Right kidney (tissue), 1 donor: ENCODE results near the gene ARHGAP10.
"Not testable (repeated sequence)": the region's sequence is repeated elsewhere in the genome, so short reads cannot be mapped to it uniquely, and the experiment has no call there.

Experiments
- DNase-seq: peaks from one replicate; pipeline ENCODE4 v3.0.0-alpha.2; 2016

ARHGAP10 gene

DNA sequence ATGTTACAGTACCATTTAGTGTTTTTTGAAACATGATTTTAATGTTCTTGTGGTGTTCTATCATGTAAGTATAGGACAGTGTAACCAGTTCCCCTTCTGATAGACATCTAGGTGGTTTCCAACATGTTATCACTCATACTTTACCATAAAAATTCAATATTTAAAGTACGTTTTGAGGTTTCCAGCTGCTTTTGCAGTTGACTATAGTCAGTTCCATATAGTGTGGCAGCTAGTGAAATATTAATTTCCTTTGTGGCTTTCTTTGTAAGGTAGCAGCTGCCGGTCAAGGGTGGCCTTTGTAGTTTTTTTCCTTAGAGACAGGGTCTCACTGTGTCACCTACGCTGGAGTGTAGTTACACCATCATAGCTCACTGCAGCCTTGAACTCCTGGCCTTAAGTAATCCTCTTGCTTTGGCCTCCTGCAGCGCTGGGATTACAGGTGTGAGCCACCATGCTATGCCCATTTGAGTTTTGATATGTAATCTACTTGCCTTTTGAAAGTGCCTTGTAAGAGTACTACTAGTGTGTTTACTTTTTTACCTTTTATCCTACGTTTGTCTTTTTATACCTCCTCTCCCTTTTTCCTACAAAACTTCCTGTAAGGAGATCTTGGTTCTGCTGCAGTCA, 63.0 kb downstream of the ARHGAP10 start:
- no peak for DNase-seq

DNA sequence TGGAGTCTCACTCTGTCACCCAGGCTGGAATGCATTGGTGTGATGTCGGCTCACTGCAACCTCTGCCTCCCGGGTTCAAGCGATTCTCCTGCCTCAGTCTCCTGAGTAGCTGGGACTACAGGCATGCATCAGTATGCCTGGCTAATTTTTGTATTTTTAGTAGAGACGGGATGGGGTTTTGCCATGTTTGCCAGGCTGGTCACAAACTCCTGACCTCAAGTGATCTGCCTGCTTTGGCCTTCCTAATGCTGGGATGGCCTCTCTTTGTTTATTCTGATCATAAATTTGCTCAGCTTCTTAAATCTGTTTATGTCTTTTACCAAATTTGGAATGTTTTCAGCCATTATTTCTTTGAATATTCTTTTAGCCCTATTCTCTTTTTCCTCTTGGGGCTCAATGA, 67.2 kb downstream of the ARHGAP10 start:
- DNase-seq = not testable (repeated sequence)

GRCh38 chr4:147799986-147800555, 68.2 kb downstream of the ARHGAP10 start:
- DNase-seq = no peak

- no peak for DNase-seq
Observed at GRCh38 chr4:147801820-147802219, 69.9 kb downstream of the ARHGAP10 start.

GRCh38 chr4:147802346-147802745, 70.5 kb downstream of the ARHGAP10 start:
- DNase-seq = no peak

DNA sequence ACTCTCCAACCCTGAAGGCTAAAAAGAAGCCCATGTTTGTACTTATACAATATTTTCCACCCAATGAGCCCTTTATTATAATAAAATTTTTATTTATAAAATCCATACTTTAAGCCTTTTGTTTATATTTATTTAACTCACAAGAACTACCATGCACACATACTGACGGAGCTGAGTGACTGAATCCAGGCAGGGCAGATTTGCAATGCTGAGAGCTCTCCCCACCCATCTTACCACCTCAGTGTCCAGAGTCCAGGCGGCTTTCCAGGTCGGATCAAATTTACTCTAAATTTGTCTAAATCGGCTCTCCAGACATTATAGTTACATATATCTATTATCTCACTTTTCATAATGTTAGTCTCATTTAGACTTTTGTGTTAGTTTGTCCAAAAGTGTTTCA, 74.1 kb downstream of the ARHGAP10 start:
- DNase-seq = no peak

GRCh38 chr4:147808447-147808846, 76.6 kb downstream of the ARHGAP10 start:
- DNase-seq = no peak

DNA sequence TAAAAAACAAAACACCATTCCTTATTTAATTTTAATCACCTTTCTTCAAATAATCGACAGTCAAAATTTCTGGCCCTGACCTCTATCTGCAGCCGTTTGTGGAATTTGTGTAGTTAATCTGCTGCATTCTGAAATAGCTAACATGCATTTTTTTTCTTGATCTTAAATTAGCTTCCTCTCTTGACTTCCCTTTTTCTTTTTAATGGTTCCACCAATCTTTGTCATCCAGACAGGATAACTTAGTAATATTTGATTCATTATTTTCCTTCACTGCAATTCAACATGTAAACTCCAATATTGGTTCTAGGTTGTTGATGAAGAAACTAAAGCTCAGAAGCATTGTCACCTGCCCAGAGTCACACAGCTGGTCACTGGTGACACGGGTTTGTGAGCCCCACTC, 77.3 kb downstream of the ARHGAP10 start:
- no peak for DNase-seq

DNA sequence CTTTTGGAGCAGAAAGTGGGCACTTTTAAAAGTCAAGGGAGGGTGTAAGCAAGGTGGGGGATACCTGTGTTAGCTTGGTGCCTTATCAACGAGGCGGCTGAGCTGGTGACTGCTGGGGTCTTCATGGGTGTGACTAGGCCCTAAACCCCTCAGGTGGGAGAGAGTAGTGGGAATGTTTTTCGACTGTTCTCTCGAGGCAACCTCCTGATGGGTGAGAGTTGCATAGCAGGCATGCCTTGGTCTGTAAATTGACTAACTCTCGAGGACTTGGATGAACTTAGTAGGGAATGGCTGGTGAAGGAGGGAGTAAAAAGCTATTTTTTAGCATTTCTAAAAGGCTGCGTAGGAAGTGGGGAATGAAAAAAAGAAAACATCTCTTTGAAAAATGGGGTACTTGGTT, 80.0 kb downstream of the ARHGAP10 start:
- DNase-seq = no peak

GRCh38 chr4:147813109-147813773, 81.4 kb downstream of the ARHGAP10 start:
- no peak for DNase-seq

DNA sequence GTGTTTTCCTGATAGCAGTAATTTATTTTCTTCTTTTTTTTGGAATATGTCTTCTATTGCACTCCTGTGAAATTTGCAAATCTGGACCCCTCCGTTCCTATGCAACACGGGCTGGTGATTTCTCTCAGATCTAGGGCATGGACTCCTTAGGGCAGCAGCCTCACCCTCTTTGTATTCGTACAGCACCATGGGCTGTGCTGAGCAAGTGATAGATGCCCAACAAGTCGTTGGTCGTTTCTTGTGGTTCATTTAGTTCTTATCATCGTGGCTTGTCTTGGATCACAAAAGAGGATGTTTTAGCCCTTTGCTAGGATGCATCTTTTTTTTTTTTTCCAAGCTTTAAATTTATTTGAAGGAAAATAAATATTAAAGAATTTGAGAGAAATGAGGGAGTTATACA, 82.1 kb downstream of the ARHGAP10 start:
- DNase-seq = no peak

- DNase-seq = no peak
Observed at GRCh38 chr4:147814376-147814775, 82.5 kb downstream of the ARHGAP10 start.

- DNase-seq = no peak
Observed at GRCh38 chr4:147815741-147816140, 83.9 kb downstream of the ARHGAP10 start.

GRCh38 chr4:147816382-147817254, 84.7 kb downstream of the ARHGAP10 start:
- no peak for DNase-seq

DNA sequence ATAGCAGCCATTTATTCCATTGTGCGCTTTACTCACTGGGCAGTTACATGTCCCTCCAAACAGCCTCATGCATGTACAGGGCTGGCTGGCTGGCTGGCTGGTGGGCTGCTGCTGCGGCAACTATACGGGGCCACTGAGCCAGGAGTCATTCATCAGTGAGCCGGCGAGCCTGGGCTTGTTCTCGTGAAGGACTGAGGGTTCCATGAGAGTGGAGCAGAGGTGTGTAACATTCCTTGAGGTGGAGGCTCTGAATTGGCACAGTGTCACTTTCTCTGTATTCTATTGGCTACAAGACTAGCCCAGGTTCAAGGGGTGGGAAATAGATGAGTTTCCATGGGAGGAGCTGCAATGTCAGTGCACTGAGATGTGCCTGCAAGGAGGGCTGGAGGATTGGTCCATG, 89.1 kb downstream of the ARHGAP10 start:
- no peak for DNase-seq

DNA sequence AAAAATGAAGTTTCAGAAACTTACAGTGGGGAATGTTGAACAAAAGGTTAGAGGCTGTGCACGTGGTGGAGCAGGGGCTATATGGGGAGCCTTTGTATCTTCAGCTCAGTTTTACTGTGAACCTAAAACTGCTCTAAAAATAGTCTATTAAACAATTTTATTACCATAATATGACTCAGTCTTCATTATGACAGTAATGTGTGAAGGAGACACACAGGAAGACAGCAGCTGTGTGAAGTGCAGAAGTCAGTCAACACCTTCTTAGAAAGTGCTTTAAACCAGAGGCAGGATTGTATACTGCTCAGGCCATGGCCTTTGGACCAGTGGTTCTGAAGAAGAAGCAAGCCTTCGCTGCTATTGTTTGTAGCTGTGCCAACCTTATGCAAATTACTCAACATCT, 89.7 kb downstream of the ARHGAP10 start:
- no peak for DNase-seq

- DNase-seq = no peak
Observed at GRCh38 chr4:147822128-147822527, 90.2 kb downstream of the ARHGAP10 start.

DNA sequence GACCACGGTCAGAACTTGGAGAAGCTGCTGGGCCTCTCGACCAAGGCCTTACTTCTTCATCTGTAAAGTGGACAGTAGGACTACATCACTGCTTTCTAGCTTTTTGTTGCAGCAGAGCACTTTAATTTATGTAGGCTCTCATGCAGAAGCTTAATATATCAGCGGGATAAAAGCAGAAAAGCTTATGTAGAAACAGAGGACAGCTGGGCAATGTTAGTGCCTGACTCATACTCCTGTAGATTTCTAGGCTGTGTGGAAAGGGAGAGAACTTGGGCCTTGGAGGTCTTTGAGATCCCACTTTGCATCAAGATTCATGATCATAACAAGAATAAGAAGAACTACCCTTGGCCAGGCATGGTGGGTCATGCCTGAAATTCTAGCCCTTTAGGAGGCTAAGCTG, 91.2 kb downstream of the ARHGAP10 start:
- no peak for DNase-seq

GRCh38 chr4:147824316-147824715, 92.4 kb downstream of the ARHGAP10 start:
- no peak for DNase-seq

GRCh38 chr4:147824884-147825283, 93.0 kb downstream of the ARHGAP10 start:
- DNase-seq = no peak

DNA sequence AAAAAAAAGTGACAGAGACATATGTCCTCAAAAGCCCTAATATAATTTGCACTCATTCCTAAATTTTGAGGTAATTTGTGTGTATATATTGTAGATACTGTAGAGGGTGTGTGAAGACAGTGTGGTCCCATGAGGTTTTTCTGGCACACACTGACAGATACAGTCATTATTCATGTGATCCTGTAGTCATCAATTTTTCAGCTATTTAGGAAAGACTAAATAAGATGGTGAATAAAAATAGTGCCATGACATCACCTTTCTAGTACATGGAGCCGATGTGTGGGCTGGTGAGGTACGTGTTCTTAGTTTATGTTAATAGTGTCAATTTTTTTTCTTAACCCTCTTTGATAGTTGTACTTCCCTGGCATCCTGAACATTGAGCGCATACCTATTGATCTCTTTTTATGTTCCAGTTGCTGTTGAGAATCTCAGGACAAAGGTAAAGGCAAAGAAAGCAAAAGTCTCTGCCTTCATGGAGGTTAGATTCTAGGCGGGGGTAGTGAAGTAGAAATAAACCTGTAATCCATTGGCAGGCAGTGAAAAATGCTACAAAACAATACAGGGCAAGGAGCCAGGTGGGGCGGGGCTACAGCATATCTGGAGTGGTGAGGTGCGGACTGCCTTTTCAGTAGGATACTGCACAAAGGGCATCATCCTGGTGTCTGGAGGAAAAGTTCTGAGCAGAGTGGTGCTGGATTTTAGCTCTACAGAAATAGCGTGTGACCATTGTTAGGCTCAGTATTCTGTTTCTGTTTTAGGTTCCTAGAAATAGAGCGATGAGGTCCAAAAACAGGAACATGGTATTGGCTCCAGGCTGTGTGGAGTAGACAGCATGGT, 93.8 kb downstream of the ARHGAP10 start:
- no peak for DNase-seq

DNA sequence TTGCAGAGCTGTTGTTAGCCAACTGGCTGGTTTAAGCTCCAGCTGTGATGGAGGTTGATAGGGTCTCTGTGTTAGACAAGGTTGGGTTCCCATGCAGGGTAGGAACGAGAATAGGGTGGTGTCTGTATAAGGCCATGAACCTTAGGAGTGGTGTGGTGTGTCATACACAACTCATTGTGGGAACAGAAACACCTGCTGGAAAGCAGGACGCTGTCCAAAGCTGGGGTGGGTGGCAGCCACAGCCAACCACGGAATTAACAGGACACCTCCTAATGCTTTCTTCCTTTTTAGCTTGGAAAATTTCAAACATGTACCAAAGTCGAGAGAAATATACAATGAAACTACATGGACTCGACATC, 94.4 kb downstream of the ARHGAP10 start:
- DNase-seq = no peak
